Activated CD8-positive, alpha-beta memory T cell treated with anti-CD3 and anti-CD28 coated beads, Interleukin-2, amount 10 ng/mL, durations not matched to agents 7 days and 5 days (primary cell): ENCODE results near the gene ADAMTSL3. TPM values are rescaled to one million over a fixed set of nuclear protein-coding genes. Genes with fewer than 3 reads are reported as not detected.
"Not testable (repeated sequence)": the region's sequence is repeated elsewhere in the genome, so short reads cannot be mapped to it uniquely, and the experiment has no call there.

ENCODE experiments used
- ATAC-seq: fragments of 150-1000 bp; cut with Tn5 transposase; one replicate; pipeline ENCODE4 v1.10.0; 2021; ENCODE audit warnings: moderate library complexity
- CTCF ChIA-PET: fragments of 350-600 bp; sonication (Branson Sonifier 250); formaldehyde crosslinking; loops from one replicate; lab custom pipeline; 2021; ENCODE audit warnings: antibody characterized with exemption; lab: Charles Lee
- DNase-seq: peaks from one replicate; pipeline ENCODE4 v3.0.0-alpha.2; 2020
- H3K27ac Mint-ChIP-seq: one replicate; pipeline ENCODE4 v1.8.0; 2021; ENCODE audit warnings: mild to moderate bottlenecking, mixed read lengths
- H3K27me3 Mint-ChIP-seq: one replicate; pipeline ENCODE4 v1.8.0; 2021; ENCODE audit warnings: mixed read lengths
- H3K36me3 Mint-ChIP-seq: one replicate; pipeline ENCODE4 v1.8.0; 2021; ENCODE audit warnings: mild to moderate bottlenecking, mixed read lengths
- H3K4me1 Mint-ChIP-seq: one replicate; pipeline ENCODE4 v1.8.0; 2021; ENCODE audit warnings: mixed read lengths
- H3K4me3 Mint-ChIP-seq: one replicate; pipeline ENCODE4 v1.8.0; 2021; ENCODE audit warnings: mild to moderate bottlenecking, moderate library complexity, mixed read lengths
- H3K9me3 Mint-ChIP-seq: one replicate; pipeline ENCODE4 v1.8.0; 2022; ENCODE audit warnings: low read depth, mixed read lengths
- total RNA-seq, 2 experiments: library from RNA; stranded (reverse); gene quantifications; one replicate each; pipeline ENCODE4 v1.2.3, GENCODE V29; 2021

ADAMTSL3 gene
- total RNA-seq, 2 experiments from 2014 or later, result not detected

DNA sequence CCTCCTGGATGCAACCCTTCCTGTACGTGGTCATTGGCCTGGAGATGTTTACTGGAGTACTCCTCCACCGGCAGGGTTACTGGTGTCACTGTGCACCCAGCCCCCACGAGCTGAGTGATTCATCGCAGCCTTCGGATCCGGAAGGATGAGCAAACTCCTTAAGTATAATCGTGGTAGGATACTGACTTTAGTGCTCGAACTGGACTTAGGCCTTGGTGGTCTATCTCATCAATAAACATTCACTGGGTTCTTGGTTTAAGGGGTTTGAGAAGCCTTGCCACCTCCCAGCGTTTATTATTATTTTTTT lies 426.8 kb downstream of the ADAMTSL3 start:
- peaks cover 69% of the 10 kb centered on the region for H3K27me3 Mint-ChIP-seq

DNA sequence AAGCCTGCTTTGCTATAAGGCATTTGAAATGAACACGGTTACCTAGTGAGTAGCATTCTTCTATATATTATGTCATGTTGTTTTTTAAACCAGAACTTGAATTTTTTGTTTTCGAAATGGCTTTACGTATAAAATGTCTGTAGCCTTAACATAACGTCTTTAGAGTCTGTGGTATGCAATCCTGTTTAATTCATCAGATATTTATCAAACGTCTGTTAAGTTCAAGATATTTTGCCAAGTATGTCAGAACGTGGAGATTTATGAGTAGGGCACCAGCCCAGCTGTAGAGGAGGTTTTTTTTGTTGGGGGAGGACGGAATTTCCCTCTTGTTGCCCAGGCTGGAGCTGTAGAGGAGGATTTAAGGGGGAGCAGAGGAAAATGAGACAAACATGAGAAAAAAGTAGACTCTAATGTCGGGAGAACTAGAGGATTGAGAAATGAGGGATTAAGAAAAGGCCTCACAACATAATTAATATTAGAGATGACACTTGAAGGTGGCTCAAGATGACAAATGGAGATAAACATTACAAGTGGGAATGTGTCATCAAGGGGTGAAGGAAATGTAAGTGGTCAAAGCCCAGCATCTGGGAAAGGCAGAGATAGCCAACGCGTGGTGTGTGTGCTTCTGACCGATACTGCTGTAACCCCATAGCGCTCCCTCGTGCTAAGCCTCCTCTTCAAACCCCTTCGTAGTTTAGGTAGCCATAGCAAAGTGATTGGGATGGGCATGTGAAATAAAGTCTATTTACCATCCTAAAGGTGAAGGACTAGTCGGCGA lies 427.7 kb downstream of the ADAMTSL3 start:
- no peaks in the 10 kb centered on the region for H3K9me3 Mint-ChIP-seq
- CTCF ChIA-PET, result no interaction called here
- H3K27ac Mint-ChIP-seq, result no peak overlapping the region
- H3K27me3 Mint-ChIP-seq, result peaks cover 66% of the 10 kb centered on the region
- H3K36me3 Mint-ChIP-seq, result no peaks in the 10 kb centered on the region
- peaks cover 6% of the 10 kb centered on the region for H3K4me1 Mint-ChIP-seq
- no peak overlapping the region for H3K4me3 Mint-ChIP-seq
- DNase-seq, result no peak
- no peak for ATAC-seq

More for the DNA sequence above, 426.8 kb downstream of the ADAMTSL3 start:
- H3K27ac Mint-ChIP-seq, H3K4me1 Mint-ChIP-seq, H3K9me3 Mint-ChIP-seq, DNase-seq, H3K36me3 Mint-ChIP-seq, CTCF ChIA-PET, ATAC-seq: not testable (repeated sequence)
- peak overlapping the region; percentile 69 for H3K4me3 Mint-ChIP-seq

DNA sequence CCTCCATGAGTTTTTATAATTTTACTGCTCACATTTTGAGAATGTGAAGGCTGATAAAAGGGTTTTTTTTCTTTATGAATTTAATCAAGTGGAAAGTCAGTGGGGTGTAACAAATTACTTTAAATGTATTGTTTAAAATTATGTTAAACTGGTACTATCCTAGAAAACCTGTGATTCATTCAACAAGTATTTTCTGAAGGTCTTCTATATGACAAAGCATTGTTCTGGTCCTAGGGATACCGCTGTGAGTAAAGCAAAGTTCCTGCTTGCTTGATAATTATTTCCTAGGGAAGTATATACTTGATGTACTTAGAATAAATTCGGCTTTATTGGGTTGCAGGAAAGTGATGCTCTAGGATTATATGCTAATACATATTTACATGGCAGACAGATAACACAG lies 428.8 kb downstream of the ADAMTSL3 start:
- ATAC-seq (no peak), DNase-seq (no peak)
- Mint-ChIP-seq H3K4me3 (no peak overlapping the region), H3K27me3 (peaks cover 60% of the 10 kb centered on the region), H3K9me3 (no peaks in the 10 kb centered on the region), H3K4me1 (peaks cover 6% of the 10 kb centered on the region), H3K27ac (no peak overlapping the region), H3K36me3 (no peaks in the 10 kb centered on the region)
- CTCF ChIA-PET, result interaction anchor here (0.5 kb wide), 1 partner anchor 1482 kb away, joined by 4 read pairs; no protein-coding TSS in a partner anchor

DNA sequence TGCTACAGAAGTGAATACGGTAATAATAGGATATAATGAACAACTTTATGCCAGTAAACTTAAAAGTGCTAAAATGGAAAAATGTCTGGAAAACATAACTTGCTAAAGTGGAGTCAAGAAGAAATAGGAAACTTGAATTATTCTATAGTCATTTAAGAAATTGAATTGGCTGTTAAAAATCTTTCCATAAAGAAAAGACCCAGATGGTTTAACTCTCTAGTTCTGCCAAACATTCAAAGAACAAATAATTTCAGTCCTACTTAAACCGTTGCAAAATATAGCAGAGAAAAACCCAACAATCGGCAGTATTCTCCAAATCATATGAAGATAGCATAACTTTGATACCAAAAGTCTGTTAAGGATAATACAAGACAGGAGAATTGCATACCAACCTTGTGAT lies 432.1 kb downstream of the ADAMTSL3 start:
- H3K9me3 Mint-ChIP-seq, H3K27ac Mint-ChIP-seq, H3K4me3 Mint-ChIP-seq, H3K4me1 Mint-ChIP-seq, DNase-seq, H3K36me3 Mint-ChIP-seq, ATAC-seq: not testable (repeated sequence)
- H3K27me3 Mint-ChIP-seq, result peaks cover 32% of the 10 kb centered on the region
- CTCF ChIA-PET, result interaction anchor here (0.6 kb wide), 1 partner anchor 604 kb away, joined by 4 read pairs; no protein-coding TSS in a partner anchor

Other genes with a start within 250 kb of the ADAMTSL3 start
- not detected for gene SH3GL3, start 206.8 kb upstream of the ADAMTSL3 start, total RNA-seq